ENCODE data around the gene GNB4. TPM values are rescaled to one million over a fixed set of nuclear protein-coding genes. Genes with fewer than 3 reads are reported as not detected.

GNB4 gene
- total RNA-seq, 8 experiments from 2014 or later = 5.4 to 55.4 (median 12.8) TPM

GRCh38 chr3:179430277-179430870 lies 20.9 kb downstream of the GNB4 start:
- ATAC-seq (replicated peaks in 6 of 8) = no peak
- H3K4me3 ChIP-seq = no peak overlapping the region
- in situ Hi-C loops (cut with MboI; ENCODE audit: low pct_unique_long_range_greater_than_20kb in 2 of 9, low sequenced_read_pairs in 9 of 9, unreplicated experiment in 9 of 9) = loop anchor here in 3 of 9 experiments (10.0 to 25.0 kb wide), 3 partner anchors 107 to 132 kb away; partner anchors contain the start of gene ACTL6A (in 1 of the 3)
- peaks cover 0 to 7% of the 10 kb centered on the region in 2 donors for H3K4me1 ChIP-seq (replicated peaks in 1 of 2)
- WGBS, 10 experiments = 100% methylated on average over 1 of the region's 2 CpGs; no CpG with 5 or more reads in 4 of the 10 experiments
- no peak overlapping the region for H3K27ac ChIP-seq

- 75 to 100% (median 96%) methylated on average over 1 to 6 of the region's 8 CpGs; no CpG with 5 or more reads in 1 of the 10 experiments for WGBS, 10 experiments
- H3K4me3 ChIP-seq = no peak overlapping the region
- peaks cover 0 to 7% of the 10 kb centered on the region in 2 donors for H3K4me1 ChIP-seq (replicated peaks in 1 of 2)
- H3K27ac ChIP-seq = no peak overlapping the region
- in situ Hi-C loops (cut with MboI; ENCODE audit: low pct_unique_long_range_greater_than_20kb in 2 of 9, low sequenced_read_pairs in 9 of 9, unreplicated experiment in 9 of 9) = loop anchor here in 2 of 9 experiments (25.0 kb wide), 2 partner anchors 108 to 133 kb away; partner anchors contain the start of gene ACTL6A (in 1 of the 2)
- no peak for ATAC-seq (replicated peaks in 6 of 8)
Measured at GRCh38 chr3:179428876-179429548, 22.3 kb downstream of the GNB4 start.

- in situ Hi-C loops (cut with MboI; ENCODE audit: low pct_unique_long_range_greater_than_20kb in 2 of 9, low sequenced_read_pairs in 9 of 9, unreplicated experiment in 9 of 9) = loop anchor here in 2 of 9 experiments (25.0 kb wide), 2 partner anchors 112 to 137 kb away; partner anchors contain the start of gene ACTL6A (in 1 of the 2)
- ATAC-seq (replicated peaks in 6 of 8) = no peak
- H3K4me1 ChIP-seq (replicated peaks in 1 of 2) = no peaks in the 10 kb centered on the region
- H3K4me3 ChIP-seq = no peak overlapping the region
- H3K27ac ChIP-seq = no peak overlapping the region
- WGBS, 10 experiments = 80 to 100% (median 100%) methylated on average over 1 to 2 of the region's 6 CpGs; no CpG with 5 or more reads in 3 of the 10 experiments
Measured at GRCh38 chr3:179425075-179425474, 26.2 kb downstream of the GNB4 start.

- ATAC-seq (replicated peaks in 6 of 8) = peak in 4 of 8 experiments; percentile 41 to 79 (median 68)
- WGBS, 10 experiments = 21 to 88% (median 66%) methylated on average over 1 to 2 of the region's 2 CpGs; no CpG with 5 or more reads in 2 of the 10 experiments
- Histone ChIP-seq H3K27ac (no peak overlapping the region), H3K4me1 (replicated peaks in 1 of 2) (no peaks in the 10 kb centered on the region), H3K4me3 (no peak overlapping the region)
- in situ Hi-C loops (cut with MboI; ENCODE audit: low pct_unique_long_range_greater_than_20kb in 2 of 9, low sequenced_read_pairs in 9 of 9, unreplicated experiment in 9 of 9) = loop anchor here in 2 of 9 experiments (25.0 kb wide), 1 partner anchor 141 kb away; the partner anchor contains the start of gene ACTL6A (in 2 of the 2)
Measured at GRCh38 chr3:179421500-179421899, 29.8 kb downstream of the GNB4 start.

- no peak for ATAC-seq (replicated peaks in 6 of 8)
- no peak overlapping the region for H3K27ac ChIP-seq
- no peaks in the 10 kb centered on the region for H3K4me1 ChIP-seq (replicated peaks in 1 of 2)
- 87 to 100% (median 96%) methylated on average over 1 to 3 of the region's 3 CpGs; no CpG with 5 or more reads in 1 of the 10 experiments for WGBS, 10 experiments
- no peak overlapping the region for H3K4me3 ChIP-seq
- in situ Hi-C loops (cut with MboI; ENCODE audit: low pct_unique_long_range_greater_than_20kb in 2 of 9, low sequenced_read_pairs in 9 of 9, unreplicated experiment in 9 of 9) = loop anchor here in 2 of 9 experiments (25.0 kb wide), 1 partner anchor 144 kb away; the partner anchor contains the start of gene ACTL6A (in 2 of the 2)
Measured at GRCh38 chr3:179418610-179419009, 32.7 kb downstream of the GNB4 start.

GRCh38 chr3:179416681-179417080 lies 34.6 kb downstream of the GNB4 start:
- no peak for ATAC-seq (replicated peaks in 6 of 8)
- Histone ChIP-seq H3K4me3 (no peak overlapping the region), H3K27ac (no peak overlapping the region), H3K4me1 (replicated peaks in 1 of 2) (no peaks in the 10 kb centered on the region)
- WGBS, 10 experiments = 90 to 100% (median 100%) methylated on average over 1 to 2 of the region's 2 CpGs; no CpG with 5 or more reads in 2 of the 10 experiments
- in situ Hi-C loops (cut with MboI; ENCODE audit: low pct_unique_long_range_greater_than_20kb in 2 of 9, low sequenced_read_pairs in 9 of 9, unreplicated experiment in 9 of 9) = loop anchor here in 2 of 9 experiments (25.0 kb wide), 1 partner anchor 146 kb away; the partner anchor contains the start of gene ACTL6A (in 2 of the 2)

GRCh38 chr3:179415377-179415776 lies 35.9 kb downstream of the GNB4 start:
- Histone ChIP-seq H3K27ac (no peak overlapping the region), H3K4me3 (no peak overlapping the region), H3K4me1 (replicated peaks in 1 of 2) (no peaks in the 10 kb centered on the region)
- ATAC-seq (replicated peaks in 6 of 8) = no peak
- in situ Hi-C loops (cut with MboI; ENCODE audit: low pct_unique_long_range_greater_than_20kb in 2 of 9, low sequenced_read_pairs in 9 of 9, unreplicated experiment in 9 of 9) = loop anchor here in 2 of 9 experiments (25.0 kb wide), 1 partner anchor 147 kb away; the partner anchor contains the start of gene ACTL6A (in 2 of the 2)
- WGBS, 10 experiments = 81 to 100% (median 94%) methylated on average over 2 to 4 of the region's 4 CpGs

GRCh38 chr3:179414804-179415203 lies 36.5 kb downstream of the GNB4 start:
- Histone ChIP-seq H3K4me3 (no peak overlapping the region), H3K27ac (no peak overlapping the region), H3K4me1 (replicated peaks in 1 of 2) (no peaks in the 10 kb centered on the region)
- no peak for ATAC-seq (replicated peaks in 6 of 8)
- 94 to 100% (median 100%) methylated on average over 1 to 2 of the region's 2 CpGs; no CpG with 5 or more reads in 3 of the 10 experiments for WGBS, 10 experiments
- in situ Hi-C loops (cut with MboI; ENCODE audit: low pct_unique_long_range_greater_than_20kb in 2 of 9, low sequenced_read_pairs in 9 of 9, unreplicated experiment in 9 of 9) = loop anchor here in 2 of 9 experiments (25.0 kb wide), 1 partner anchor 147 kb away; the partner anchor contains the start of gene ACTL6A (in 2 of the 2)

GRCh38 chr3:179410999-179411398 lies 40.3 kb downstream of the GNB4 start:
- ATAC-seq (replicated peaks in 6 of 8) = no peak
- Histone ChIP-seq H3K4me1 (replicated peaks in 1 of 2) (no peaks in the 10 kb centered on the region), H3K4me3 (no peak overlapping the region), H3K27ac (no peak overlapping the region)
- in situ Hi-C loops (cut with MboI; ENCODE audit: low pct_unique_long_range_greater_than_20kb in 2 of 9, low sequenced_read_pairs in 9 of 9, unreplicated experiment in 9 of 9) = loop anchor here in 2 of 9 experiments (25.0 kb wide), 1 partner anchor 151 kb away; the partner anchor contains the start of gene ACTL6A (in 2 of the 2)

- Histone ChIP-seq H3K27ac (no peak overlapping the region), H3K4me1 (replicated peaks in 1 of 2) (no peaks in the 10 kb centered on the region), H3K4me3 (no peak overlapping the region)
- in situ Hi-C loops (cut with MboI; ENCODE audit: low pct_unique_long_range_greater_than_20kb in 2 of 9, low sequenced_read_pairs in 9 of 9, unreplicated experiment in 9 of 9) = loop anchor here in 2 of 9 experiments (25.0 kb wide), 1 partner anchor 152 kb away; the partner anchor contains the start of gene ACTL6A (in 2 of the 2)
- ATAC-seq (replicated peaks in 6 of 8) = peak in 3 of 8 experiments; percentile 33 to 46 (median 41)
- WGBS, 10 experiments = 90 to 100% (median 94%) methylated on average over 1 to 2 of the region's 2 CpGs; no CpG with 5 or more reads in 2 of the 10 experiments
Measured at GRCh38 chr3:179410331-179410730, 40.9 kb downstream of the GNB4 start.

- Histone ChIP-seq H3K27ac (no peak overlapping the region), H3K4me3 (no peak overlapping the region), H3K4me1 (replicated peaks in 1 of 2) (no peaks in the 10 kb centered on the region)
- no peak for ATAC-seq (replicated peaks in 6 of 8)
- in situ Hi-C loops (cut with MboI; ENCODE audit: low pct_unique_long_range_greater_than_20kb in 2 of 9, low sequenced_read_pairs in 9 of 9, unreplicated experiment in 9 of 9) = loop anchor here in 2 of 9 experiments (25.0 kb wide), 1 partner anchor 158 kb away; the partner anchor contains the start of gene ACTL6A (in 2 of the 2)
- WGBS, 10 experiments = 80 to 100% (median 100%) methylated on average over 1 to 2 of the region's 2 CpGs; no CpG with 5 or more reads in 5 of the 10 experiments
Measured at GRCh38 chr3:179404307-179404706, 47.0 kb downstream of the GNB4 start.

- Histone ChIP-seq H3K27ac (no peak overlapping the region), H3K4me3 (no peak overlapping the region), H3K4me1 (replicated peaks in 1 of 2) (no peaks in the 10 kb centered on the region)
- 73 to 95% (median 80%) methylated on average over 3 to 5 of the region's 5 CpGs; no CpG with 5 or more reads in 1 of the 10 experiments for WGBS, 10 experiments
- ATAC-seq (replicated peaks in 6 of 8) = no peak
- in situ Hi-C loops (cut with MboI; ENCODE audit: low pct_unique_long_range_greater_than_20kb in 2 of 9, low sequenced_read_pairs in 9 of 9, unreplicated experiment in 9 of 9) = loop anchor here in 2 of 9 experiments (25.0 kb wide), 1 partner anchor 159 kb away; the partner anchor contains the start of gene ACTL6A (in 2 of the 2)
Measured at GRCh38 chr3:179402963-179403362, 48.3 kb downstream of the GNB4 start.

Data from motor neuron (in vitro differentiated cells).